Measurements from ENCODE around the gene MMP20.

MMP20 gene

GRCh38 chr11:102620818-102621561, 4.1 kb downstream of the MMP20 start:
- peak; percentile 19 for DNase-seq

GRCh38 chr11:102620179-102620578, 5.0 kb downstream of the MMP20 start:
- no peak for DNase-seq

- DNase-seq = no peak
Measured at GRCh38 chr11:102617466-102618008, 7.6 kb downstream of the MMP20 start.

DNA sequence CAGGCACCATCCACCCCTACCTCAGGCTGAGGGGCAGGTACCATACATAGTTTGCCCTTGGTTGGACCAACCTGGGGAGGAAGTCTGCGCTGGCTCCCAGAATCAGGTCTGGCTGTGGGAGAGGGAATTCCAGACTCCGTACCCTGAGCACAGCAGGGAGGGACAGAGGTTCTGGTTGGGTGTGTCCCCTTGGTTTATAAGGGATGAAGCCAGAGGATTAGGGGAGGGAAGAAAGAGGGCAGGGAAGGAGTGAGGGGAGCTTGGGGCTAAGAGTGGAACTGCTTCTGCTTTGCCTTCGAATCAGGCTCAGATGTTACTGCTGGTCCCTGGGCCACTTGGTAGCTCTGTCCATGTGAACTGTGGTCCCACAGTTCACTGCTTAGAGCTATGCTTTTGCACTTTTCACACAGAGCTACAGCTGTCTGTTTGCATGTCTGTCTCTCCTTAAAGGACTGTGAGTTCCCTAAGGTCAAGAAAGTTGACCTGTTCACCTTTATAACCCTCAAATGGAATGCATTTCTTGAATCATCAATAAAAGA, 9.2 kb downstream of the MMP20 start:
- DNase-seq = no peak

- DNase-seq = no peak
Measured at GRCh38 chr11:102615077-102615893, 9.8 kb downstream of the MMP20 start.

DNA sequence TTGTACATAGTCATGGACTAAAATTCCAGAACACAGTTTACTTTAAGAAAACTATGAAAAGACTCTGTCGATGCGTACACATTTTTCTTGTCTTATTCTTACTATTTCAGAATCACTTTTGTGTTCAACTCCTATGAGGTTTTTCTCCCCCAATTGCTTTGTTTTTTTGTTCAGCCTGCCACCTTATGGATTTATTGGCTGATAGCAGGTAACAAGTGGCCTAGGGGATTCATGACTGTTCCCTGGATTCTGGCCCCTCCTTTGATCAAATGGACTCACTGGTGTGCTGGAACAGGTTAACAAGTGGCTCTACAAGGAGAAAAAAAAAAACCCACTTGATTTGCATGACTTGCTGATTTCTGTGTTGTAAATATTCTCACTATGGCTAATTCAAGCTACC, 10.6 kb downstream of the MMP20 start:
- no peak for DNase-seq

GRCh38 chr11:102614031-102614430, 11.1 kb downstream of the MMP20 start:
- no peak for DNase-seq

GRCh38 chr11:102613450-102613849, 11.7 kb downstream of the MMP20 start:
- no peak for DNase-seq

- DNase-seq = no peak
Measured at GRCh38 chr11:102611291-102611690, 13.8 kb downstream of the MMP20 start.

DNA sequence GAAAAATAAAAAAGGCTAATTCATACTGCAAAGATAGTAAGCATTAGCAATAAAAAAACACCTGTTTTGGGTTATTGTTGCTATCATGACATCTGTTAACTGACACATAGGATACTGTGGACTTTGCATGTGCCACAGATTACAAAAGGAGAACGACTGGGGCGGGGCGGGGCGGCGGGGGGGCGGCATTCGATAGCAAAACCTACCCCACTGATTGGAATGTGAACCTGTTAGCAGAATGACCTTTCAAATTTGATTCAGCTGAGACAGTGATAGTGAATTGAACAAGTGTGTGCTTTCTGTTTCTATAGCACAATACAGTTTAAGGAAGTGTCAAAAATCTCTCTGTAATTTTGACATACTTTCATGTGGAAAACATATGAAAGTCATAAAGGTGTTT, 14.9 kb downstream of the MMP20 start:
- no peak for DNase-seq

DNA sequence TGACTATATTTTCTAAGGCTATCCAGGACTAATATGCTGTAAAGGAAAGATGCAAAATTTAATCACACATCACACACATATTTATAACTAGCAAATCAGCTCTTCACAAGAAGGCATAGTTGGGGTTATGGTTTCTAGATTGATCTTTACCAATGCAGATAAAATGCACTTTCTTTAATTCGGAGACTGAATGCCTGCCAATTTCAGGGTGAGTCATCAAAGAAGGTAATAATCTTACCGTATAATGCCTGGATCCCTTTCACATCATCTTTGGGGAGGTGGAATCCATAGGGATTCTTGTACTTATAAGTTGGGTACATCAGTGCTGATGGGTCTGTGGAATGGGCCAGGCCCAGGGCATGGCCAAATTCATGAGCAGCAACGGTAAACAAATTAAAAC, 16.4 kb downstream of the MMP20 start:
- DNase-seq = peak; percentile 5

DNA sequence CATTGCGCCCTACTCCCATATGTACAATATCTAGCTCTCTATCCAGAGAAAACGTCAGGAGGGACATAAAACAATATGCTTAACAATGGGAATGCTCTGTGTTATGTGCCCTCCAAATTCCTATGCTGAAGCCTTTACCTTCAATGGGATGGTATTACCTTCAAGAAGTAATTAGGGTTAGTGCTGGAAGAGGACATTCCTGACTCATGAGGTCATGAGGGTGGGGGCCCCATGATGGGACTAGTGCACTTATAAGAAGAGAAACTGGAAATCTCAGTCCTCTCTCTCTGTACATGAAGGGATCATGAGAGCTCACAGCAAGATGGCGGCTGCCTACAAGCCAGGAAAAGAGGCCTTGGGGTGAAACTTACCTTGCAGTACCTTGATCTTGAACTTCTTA, 20.3 kb downstream of the MMP20 start:
- no peak for DNase-seq

GRCh38 chr11:102604011-102604410, 21.1 kb downstream of the MMP20 start:
- no peak for DNase-seq

GRCh38 chr11:102603576-102603975, 21.6 kb downstream of the MMP20 start:
- DNase-seq = no peak

- peak; percentile 59 for DNase-seq
Measured at GRCh38 chr11:102603091-102603490, 22.0 kb downstream of the MMP20 start.

GRCh38 chr11:102600666-102601065, 24.5 kb downstream of the MMP20 start:
- no peak for DNase-seq

DNA sequence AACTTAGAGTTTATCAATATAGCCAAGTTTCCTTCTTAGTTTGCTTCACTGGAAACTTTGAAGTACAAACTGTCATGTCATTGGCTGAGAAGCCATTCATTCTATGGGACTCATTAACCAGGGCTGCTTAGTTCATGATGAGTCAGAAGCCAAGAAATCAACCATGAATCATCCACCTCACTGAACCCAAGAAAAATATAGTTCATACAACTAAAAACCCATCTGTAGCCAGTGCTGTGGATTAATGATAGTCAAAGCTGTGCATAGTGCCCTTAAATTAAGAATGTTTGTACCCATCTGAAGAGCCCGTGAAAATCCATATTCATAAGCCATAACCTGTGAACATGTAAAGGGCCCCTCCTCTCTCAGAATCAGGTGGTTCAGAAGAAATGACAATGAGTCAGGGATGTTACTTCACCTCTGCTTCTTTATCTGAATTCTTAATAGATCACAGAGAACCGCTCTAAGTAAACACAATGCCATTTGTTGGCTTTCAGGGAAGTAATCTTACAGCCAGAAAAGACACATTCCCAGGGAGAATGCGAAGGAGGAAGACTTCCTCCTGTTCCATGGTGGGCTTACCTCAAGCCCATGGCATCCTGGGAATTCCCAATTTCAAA, 25.4 kb downstream of the MMP20 start:
- DNase-seq = peak; percentile 91

GRCh38 chr11:102598272-102598671, 26.9 kb downstream of the MMP20 start:
- DNase-seq = no peak

DNA sequence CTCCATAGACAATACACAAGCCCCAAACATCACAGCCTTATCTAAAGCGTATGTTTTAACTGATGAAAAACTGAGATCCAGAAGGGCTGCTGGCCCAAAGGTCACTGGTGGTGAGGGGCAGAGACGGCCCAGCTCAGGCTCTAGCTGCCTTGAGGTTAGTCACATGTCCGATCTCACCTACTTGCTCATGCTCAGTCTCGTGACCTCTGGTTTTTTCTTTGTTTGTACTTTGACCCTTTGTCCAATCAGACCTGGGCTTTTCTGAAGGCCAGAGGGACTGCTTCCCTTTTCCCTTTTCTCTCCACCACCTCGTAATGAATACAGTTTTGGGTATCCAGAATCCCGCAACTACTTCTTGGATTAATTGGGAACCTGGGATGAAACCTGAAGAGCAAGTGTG, 28.6 kb downstream of the MMP20 start:
- DNase-seq = no peak

DNA sequence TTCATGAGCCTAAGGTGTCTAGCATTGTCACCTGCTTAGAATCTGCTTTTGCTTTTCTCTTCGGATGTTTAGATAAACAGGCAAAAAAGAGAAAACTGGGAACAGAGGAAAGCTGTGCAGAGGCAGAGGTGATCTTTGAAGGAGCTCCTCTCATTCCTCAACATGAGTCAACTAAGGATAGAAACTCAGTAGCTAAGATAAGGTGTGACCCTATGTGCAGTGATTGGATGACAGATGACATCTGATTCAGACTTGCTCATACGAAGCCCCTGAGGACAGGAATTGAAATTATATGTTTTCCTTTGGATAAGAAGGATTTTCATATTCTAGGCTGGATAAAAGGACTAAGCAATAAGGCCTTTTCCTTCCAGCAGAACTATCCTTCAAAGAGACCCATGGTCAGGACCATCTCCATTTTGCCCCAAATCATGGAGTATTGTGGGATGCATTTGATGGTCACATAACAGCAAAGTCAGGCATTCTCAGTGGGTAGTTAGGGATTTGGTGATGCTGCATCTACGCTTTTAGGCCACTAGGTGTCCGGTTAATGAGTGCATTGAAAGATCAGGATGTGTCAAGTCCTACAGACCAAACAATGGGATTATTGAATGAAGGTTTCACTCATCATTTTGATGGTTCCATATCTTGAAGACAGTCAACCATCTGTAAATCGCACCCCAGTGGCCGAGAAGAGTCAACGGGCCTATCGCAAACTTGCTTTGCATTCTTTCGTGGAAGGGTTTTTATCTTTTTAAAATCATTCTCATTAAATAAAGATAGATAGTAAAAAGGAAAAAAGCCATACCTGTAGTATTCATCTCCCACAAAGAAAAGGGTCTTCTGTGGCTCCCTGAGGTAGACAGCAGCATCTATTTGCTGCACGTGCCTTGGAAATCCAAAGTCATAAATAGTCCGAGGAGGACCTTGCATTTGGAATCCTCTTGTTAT, 32.2 kb downstream of the MMP20 start:
- peak; percentile 17 for DNase-seq

GRCh38 chr11:102592131-102592530, 33.0 kb downstream of the MMP20 start:
- no peak for DNase-seq

- DNase-seq = no peak
Measured at GRCh38 chr11:102591160-102591718, 33.9 kb downstream of the MMP20 start.

All from fibroblast of skin of right quadriceps (primary cell).